Astrocyte (in vitro differentiated cells and primary cell): Measurements from ENCODE around the gene COL11A2.

Experiments
- CTCF ChIP-seq: IDR thresholded peaks from 2 replicates; pipeline ENCODE4 v1.5.1; 2011; ENCODE audit warnings: low read depth, mild to moderate bottlenecking, inconsistent platforms, low read length, moderate library complexity; ENCODE audit not compliant: insufficient read depth
- EZH2 ChIP-seq: IDR thresholded peaks from 2 replicates; pipeline ENCODE4 v1.6.1; 2012; ENCODE audit warnings: mild to moderate bottlenecking, low read length, inconsistent platforms; ENCODE audit not compliant: insufficient read depth

GRCh38 chr6:33124525-33124901, 67.8 kb downstream of the COL11A2 start:
- TF ChIP-seq EZH2 = no peak
- no peak for TF ChIP-seq CTCF
